AG04449 (cell line): ENCODE data around the gene ARAP2.

Source experiments
- CTCF ChIA-PET: fragments of 350-600 bp; formaldehyde crosslinking; extraction: SDS; loops from one replicate; lab custom pipeline; 2021; ENCODE audit warnings: antibody characterized with exemption; lab: Yijun Ruan, JAX
- POLR2A ChIA-PET: fragments of 400-600, 350-600 bp; formaldehyde crosslinking; extraction: SDS; loops from one replicate; lab custom pipeline; 2020; ENCODE audit warnings: antibody characterized with exemption, inconsistent platforms; lab: Yijun Ruan, JAX
- DNase-seq: peaks from one replicate; pipeline ENCODE4 v3.0.0-alpha.2; 2010; ENCODE audit warnings: low read depth, low spot score
- H3K4me3 ChIP-seq: 2 replicates; pipeline ENCODE4 v1.5.1; 2011; ENCODE audit warnings: low read depth, mild to moderate bottlenecking, control low read depth, low read length
- TF ChIP-seq, protein P1 (sequence below): IDR thresholded peaks from one replicate; pipeline ENCODE4 v1.5.1; 2011; ENCODE audit warnings: mild to moderate bottlenecking, moderate library complexity, low read length, control low read depth, inconsistent platforms; ENCODE audit not compliant: insufficient read depth; ENCODE audit errors: missing control alignments

ARAP2 gene

DNA sequence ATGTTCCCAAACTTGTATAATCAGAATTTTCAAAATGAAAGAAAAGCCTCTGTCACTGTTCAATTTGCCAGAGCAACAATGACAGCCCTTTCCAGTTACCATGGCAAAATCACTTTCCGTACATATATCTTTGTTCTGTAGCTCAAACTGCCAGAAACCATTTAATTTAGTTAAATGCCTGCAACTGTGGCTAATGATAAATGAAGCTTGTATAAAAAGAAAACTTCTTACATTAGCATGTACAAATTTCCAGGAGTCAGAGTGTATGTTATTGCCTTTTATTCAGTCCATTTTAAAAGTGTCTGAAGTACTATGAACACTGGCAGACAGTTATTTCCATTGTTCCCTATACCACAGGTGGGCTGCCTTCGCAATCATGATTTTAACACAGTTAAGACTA, 30.3 kb downstream of the ARAP2 start:
- CTCF ChIA-PET: no interaction called here
- TF ChIP-seq, protein P1, sequence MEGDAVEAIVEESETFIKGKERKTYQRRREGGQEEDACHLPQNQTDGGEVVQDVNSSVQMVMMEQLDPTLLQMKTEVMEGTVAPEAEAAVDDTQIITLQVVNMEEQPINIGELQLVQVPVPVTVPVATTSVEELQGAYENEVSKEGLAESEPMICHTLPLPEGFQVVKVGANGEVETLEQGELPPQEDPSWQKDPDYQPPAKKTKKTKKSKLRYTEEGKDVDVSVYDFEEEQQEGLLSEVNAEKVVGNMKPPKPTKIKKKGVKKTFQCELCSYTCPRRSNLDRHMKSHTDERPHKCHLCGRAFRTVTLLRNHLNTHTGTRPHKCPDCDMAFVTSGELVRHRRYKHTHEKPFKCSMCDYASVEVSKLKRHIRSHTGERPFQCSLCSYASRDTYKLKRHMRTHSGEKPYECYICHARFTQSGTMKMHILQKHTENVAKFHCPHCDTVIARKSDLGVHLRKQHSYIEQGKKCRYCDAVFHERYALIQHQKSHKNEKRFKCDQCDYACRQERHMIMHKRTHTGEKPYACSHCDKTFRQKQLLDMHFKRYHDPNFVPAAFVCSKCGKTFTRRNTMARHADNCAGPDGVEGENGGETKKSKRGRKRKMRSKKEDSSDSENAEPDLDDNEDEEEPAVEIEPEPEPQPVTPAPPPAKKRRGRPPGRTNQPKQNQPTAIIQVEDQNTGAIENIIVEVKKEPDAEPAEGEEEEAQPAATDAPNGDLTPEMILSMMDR: no peak

DNA sequence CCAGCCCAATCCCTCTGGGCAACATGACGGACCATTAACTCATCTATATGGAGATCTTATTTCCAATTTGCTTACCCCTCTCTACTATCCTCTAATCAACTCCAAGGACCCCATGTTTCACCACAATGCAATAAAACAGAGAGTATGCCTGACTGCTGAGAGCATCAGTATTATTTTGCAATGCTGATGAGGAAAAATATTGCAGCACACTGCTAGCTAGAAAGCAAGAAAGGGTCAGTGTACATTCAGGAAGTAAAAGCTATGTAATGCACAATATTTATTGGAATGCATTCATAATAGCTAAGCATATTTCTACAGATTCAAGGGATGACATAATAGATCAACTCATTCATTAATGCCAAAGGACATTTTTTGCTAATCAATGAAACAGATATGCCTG, 33.2 kb downstream of the ARAP2 start:
- DNase-seq: no peak
- POLR2A ChIA-PET: no interaction called here
- CTCF ChIA-PET: no interaction called here
- no peak overlapping the region for H3K4me3 ChIP-seq
- TF ChIP-seq, protein P1: no peak

More for the DNA sequence above, 30.3 kb downstream of the ARAP2 start:
- POLR2A ChIA-PET: no interaction called here
- no peak for DNase-seq
- no peak overlapping the region for H3K4me3 ChIP-seq

DNA sequence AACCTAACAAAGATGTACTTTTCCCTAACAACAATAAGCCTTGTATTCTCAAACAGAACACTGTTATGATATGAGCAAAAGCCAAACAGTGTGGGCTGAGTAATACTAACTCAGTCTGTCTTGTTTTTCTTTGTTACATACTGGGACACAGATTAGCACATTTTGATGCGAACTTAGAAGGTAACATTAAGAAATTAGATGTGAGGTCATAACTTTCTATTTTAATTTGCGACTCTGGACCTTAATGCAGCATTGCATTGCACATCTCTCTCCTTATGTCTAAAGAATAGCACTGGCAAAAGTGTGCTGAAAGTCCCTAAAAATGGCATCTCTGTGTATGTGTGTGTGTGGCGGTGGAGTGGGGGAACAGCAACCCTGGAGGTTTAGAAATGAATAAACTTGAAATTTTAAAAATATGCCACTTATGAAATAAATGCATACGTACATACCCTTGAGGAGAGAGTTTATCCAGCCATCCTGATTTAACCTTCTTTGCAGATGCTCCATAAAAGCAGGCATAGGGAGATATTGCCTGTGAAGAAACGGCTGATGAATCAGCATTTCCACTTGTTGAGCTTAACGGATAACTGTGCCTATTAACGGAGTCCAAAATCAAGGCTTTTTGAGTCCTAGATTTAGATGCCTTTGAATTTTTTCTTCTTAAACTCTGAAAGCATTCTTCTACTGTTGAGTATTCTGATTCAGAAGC, 34.2 kb downstream of the ARAP2 start:
- ChIA-PET CTCF (no interaction called here), POLR2A (no interaction called here)
- H3K4me3 ChIP-seq: no peak overlapping the region
- DNase-seq: no peak
- TF ChIP-seq, protein P1: no peak

DNA sequence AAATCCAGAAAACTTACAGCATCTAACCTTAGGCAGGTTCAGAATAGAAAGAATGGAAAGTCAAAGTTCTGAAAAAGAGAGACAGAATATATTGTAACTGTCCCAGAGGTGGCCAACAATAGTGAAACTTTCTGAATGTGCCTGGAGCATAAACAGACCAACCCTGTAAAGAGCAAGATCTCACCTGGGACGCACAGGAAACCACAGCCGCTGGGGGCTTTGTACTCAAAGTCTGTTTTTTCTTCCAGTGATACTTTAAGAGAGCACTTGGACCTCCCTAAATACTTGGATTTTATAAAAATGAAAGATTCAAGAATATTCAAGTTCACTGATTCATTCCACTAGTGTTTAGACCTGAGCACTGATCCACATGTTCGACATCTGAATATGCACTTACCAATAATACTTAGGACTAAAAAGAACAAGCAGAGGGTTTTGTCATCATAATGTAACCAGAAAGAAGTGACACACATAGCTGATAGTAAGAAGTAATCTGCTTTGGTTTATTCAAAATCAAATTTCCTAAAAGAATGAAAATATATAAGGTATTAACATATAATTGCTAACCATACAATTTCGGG, 35.3 kb downstream of the ARAP2 start:
- DNase-seq: no peak
- CTCF ChIA-PET: no interaction called here
- POLR2A ChIA-PET: no interaction called here
- no peak overlapping the region for H3K4me3 ChIP-seq
- TF ChIP-seq, protein P1: no peak

DNA sequence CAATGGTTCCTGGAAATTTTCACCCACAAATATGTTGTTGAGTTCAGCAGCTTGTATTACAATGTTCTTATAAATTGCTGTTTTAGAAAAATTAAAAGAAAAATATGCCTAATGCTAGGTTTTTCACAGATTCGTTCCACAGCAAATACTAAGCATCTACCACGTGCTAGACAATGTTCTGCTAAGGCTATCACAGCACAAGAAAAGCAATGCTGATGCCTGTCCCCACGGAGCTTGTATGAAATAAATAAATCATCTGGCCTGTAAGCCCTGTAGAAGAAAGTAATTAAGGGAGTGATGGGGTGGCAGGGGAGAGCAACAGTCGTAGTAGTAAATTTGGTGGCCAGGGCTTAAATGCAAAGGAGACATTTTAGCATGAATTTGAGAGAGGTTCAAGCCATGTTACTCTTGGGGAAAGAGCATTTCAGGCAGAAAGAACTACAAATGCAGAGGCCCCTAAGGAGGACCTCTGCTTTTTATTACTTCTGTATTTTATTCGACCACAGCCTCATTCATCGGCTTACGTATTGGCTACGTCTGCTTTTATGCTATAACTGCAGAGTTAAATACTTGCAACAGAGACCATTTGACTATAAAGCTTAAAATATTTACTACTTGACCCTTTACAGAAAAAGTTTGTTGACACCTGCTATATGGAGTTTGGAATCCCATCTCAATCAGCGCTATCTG, 36.3 kb downstream of the ARAP2 start:
- DNase-seq: no peak
- TF ChIP-seq, protein P1: no peak
- ChIA-PET POLR2A (no interaction called here), CTCF (no interaction called here)
- H3K4me3 ChIP-seq: no peak overlapping the region

DNA sequence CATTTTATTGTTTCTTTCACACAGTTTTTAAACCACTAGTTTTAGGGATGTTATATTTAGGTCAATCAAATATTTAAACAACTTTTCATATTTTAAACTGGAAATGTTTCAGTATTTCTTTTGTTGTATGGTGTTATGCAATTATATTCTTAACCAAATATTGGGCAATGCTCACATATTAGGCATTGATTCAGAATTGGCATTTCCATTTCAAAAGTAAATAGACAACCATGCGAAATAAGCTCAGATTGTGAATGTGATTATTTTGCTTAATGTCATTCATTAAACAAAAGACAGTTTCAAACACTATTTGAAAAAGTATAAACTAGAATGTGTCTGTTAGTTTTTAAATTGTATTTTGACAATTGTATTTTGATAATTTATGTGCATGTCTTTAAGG, 36.9 kb downstream of the ARAP2 start:
- TF ChIP-seq, protein P1: no peak
- POLR2A ChIA-PET: no interaction called here
- DNase-seq: no peak
- no peak overlapping the region for H3K4me3 ChIP-seq
- CTCF ChIA-PET: no interaction called here
